Testis (tissue), 2 donors: Measurements from ENCODE around the gene ORM2.

Experiments used
- CTCF ChIP-seq, 3 experiments: fragments of 450-650 bp in 2 of 3; fragments of 200-600 bp in 1 of 3; sonication (generic) in 1 of 3; IDR thresholded peaks; one replicate each; pipeline ENCODE4 v1.5.1; 2016 to 2019; ENCODE audit warnings: antibody characterized with exemption in 3 of 3, mild to moderate bottlenecking in 2 of 3, moderate library complexity in 1 of 3
- POLR2A ChIP-seq: fragments of 450-650 bp; IDR thresholded peaks from one replicate; pipeline ENCODE4 v1.6.1; 2017; ENCODE audit warnings: antibody characterized with exemption, mild to moderate bottlenecking, moderate library complexity

- no peak for TF ChIP-seq CTCF (IDR thresholded peaks at IDR 0.05)
- no peak for TF ChIP-seq POLR2A
Observed at GRCh38 chr9:114357360-114357759, 27.7 kb downstream of the ORM2 start.
